WTC11 (cell line): Measurements from ENCODE around the gene SAXO2. TPM values are rescaled to one million over a fixed set of nuclear protein-coding genes. Genes with fewer than 3 reads are reported as not detected.
A peak's percentile ranks its signal among the peaks of the same experiment; 100 is the strongest.

Source experiments
- ATAC-seq: fragments of 200-7000 bp; cut with Tn5 transposase; 2 replicates; pipeline ENCODE4 v1.10.0; 2021; ENCODE audit warnings: mild to moderate bottlenecking, moderate library complexity
- Bru-seq: library from RNA; stranded (reverse); fragments of 400-500 nt; gene quantifications from one replicate; lab custom pipeline; 2021; lab: Mats Ljungman, UMichigan
- CTCF ChIA-PET: fragments of 300-600 bp; sonication (Branson Sonifier 250); formaldehyde crosslinking; loops from one replicate; lab custom pipeline; 2021; ENCODE audit warnings: antibody characterized with exemption; lab: Charles Lee
- POLR2A ChIA-PET: fragments of 350-600 bp; sonication (Branson Sonifier 250); formaldehyde crosslinking; loops from one replicate; lab custom pipeline; 2021; ENCODE audit warnings: antibody characterized with exemption; lab: Charles Lee
- DNase-seq: peaks from one replicate; pipeline ENCODE4 v3.0.0; 2021; ENCODE audit warnings: low spot score
- H3K27ac Mint-ChIP-seq: 2 replicates; pipeline ENCODE4 v1.8.0; 2021; ENCODE audit warnings: mixed read lengths
- H3K27me3 Mint-ChIP-seq: 2 replicates; pipeline ENCODE4 v1.8.0; 2021; ENCODE audit warnings: low read depth, mild to moderate bottlenecking, moderate library complexity, mixed read lengths
- H3K36me3 Mint-ChIP-seq: 2 replicates; pipeline ENCODE4 v1.8.0; 2021; ENCODE audit warnings: mixed read lengths
- H3K4me1 Mint-ChIP-seq: 2 replicates; pipeline ENCODE4 v1.8.0; 2022; ENCODE audit warnings: mixed read lengths
- H3K4me3 Mint-ChIP-seq: 2 replicates; pipeline ENCODE4 v1.8.0; 2021; ENCODE audit warnings: mild to moderate bottlenecking, moderate library complexity, mixed read lengths
- H3K9me3 Mint-ChIP-seq: 2 replicates; pipeline ENCODE4 v1.8.0; 2021; ENCODE audit warnings: mixed read lengths
- ETV6 ChIP-seq: sonication (generic); formaldehyde crosslinking; IDR thresholded peaks from 2 replicates; pipeline ENCODE4 v1.8.1; 2022; ENCODE audit warnings: mild to moderate bottlenecking, missing genetic modification reagents
- FOXK1 ChIP-seq: sonication (generic); formaldehyde crosslinking; IDR thresholded peaks from 2 replicates; pipeline ENCODE4 v1.8.0; 2022; ENCODE audit warnings: mild to moderate bottlenecking, moderate library complexity, missing genetic modification reagents
- FOXP1 ChIP-seq: sonication (generic); formaldehyde crosslinking; IDR thresholded peaks from 2 replicates; pipeline ENCODE4 v1.8.0; 2022; ENCODE audit warnings: missing genetic modification reagents, mild to moderate bottlenecking, moderate library complexity, borderline replicate concordance
- IRF2 ChIP-seq: sonication (generic); formaldehyde crosslinking; IDR thresholded peaks from 2 replicates; pipeline ENCODE4 v1.8.0; 2022; ENCODE audit warnings: low read depth, missing genetic modification reagents, borderline replicate concordance
- MYBL2 ChIP-seq: sonication (generic); formaldehyde crosslinking; IDR thresholded peaks from 2 replicates; pipeline ENCODE4 v1.8.1; 2023; ENCODE audit warnings: mild to moderate bottlenecking, moderate library complexity, missing genetic modification reagents
- NFE2L1 ChIP-seq: sonication (generic); formaldehyde crosslinking; IDR thresholded peaks from 2 replicates; pipeline ENCODE4 v1.8.1; 2023; ENCODE audit warnings: missing genetic modification reagents
- NR2C2 ChIP-seq: sonication (generic); formaldehyde crosslinking; IDR thresholded peaks from 2 replicates; pipeline ENCODE4 v1.8.0; 2022; ENCODE audit warnings: mild to moderate bottlenecking, missing genetic modification reagents
- SP1 ChIP-seq: sonication (generic); formaldehyde crosslinking; conservative IDR thresholded peaks from 2 replicates; pipeline ENCODE4 v1.8.1; 2022; ENCODE audit warnings: missing genetic modification reagents
- TEAD1 ChIP-seq: sonication (generic); formaldehyde crosslinking; IDR thresholded peaks from 2 replicates; pipeline ENCODE4 v1.8.0; 2022; ENCODE audit warnings: mild to moderate bottlenecking, missing genetic modification reagents
- long read RNA-seq, 3 experiments: library from RNA in 1 of 3; library from capped mRNA in 1 of 3; library from polyadenylated mRNA in 1 of 3; unstranded in 2 of 3; stranded (forward) in 1 of 3; transcript quantifications; one replicate each; pipeline ENCODE4 v2.0.0, GENCODE V29; 2021
- total RNA-seq: library from RNA; stranded (reverse); gene quantifications from 3 replicates; pipeline ENCODE4 v1.2.3, GENCODE V29; 2021
- TF ChIP-seq, protein P1 (sequence below): sonication (generic); formaldehyde crosslinking; IDR thresholded peaks from 2 replicates; pipeline ENCODE4 v1.8.0; 2022; ENCODE audit warnings: mild to moderate bottlenecking, missing genetic modification reagents
- TF ChIP-seq, protein P2 (sequence below): sonication (generic); formaldehyde crosslinking; IDR thresholded peaks from 2 replicates; pipeline ENCODE4 v1.8.1; 2023; ENCODE audit warnings: mild to moderate bottlenecking, missing genetic modification reagents
- TF ChIP-seq, protein P3 (sequence below): sonication (generic); formaldehyde crosslinking; IDR thresholded peaks from 2 replicates; pipeline ENCODE4 v1.8.0; 2022; ENCODE audit warnings: mild to moderate bottlenecking, missing genetic modification reagents
- TF ChIP-seq, protein P4 (sequence below): sonication (generic); formaldehyde crosslinking; IDR thresholded peaks from 2 replicates; pipeline ENCODE4 v1.8.1; 2023; ENCODE audit warnings: mild to moderate bottlenecking, moderate library complexity, missing genetic modification reagents
- TF ChIP-seq, protein P5 (sequence below): sonication (generic); formaldehyde crosslinking; IDR thresholded peaks from 2 replicates; pipeline ENCODE4 v1.8.1; 2022; ENCODE audit warnings: mild to moderate bottlenecking, moderate library complexity, missing genetic modification reagents
- TF ChIP-seq, protein P6 (sequence below): sonication (generic); formaldehyde crosslinking; IDR thresholded peaks from 2 replicates; pipeline ENCODE4 v1.8.0; 2023; ENCODE audit warnings: mild to moderate bottlenecking, missing genetic modification reagents
- TF ChIP-seq, protein P7 (sequence below): sonication (generic); formaldehyde crosslinking; IDR thresholded peaks from 2 replicates; pipeline ENCODE4 v1.8.1; 2023; ENCODE audit warnings: mild to moderate bottlenecking, missing genetic modification reagents, moderate library complexity
- TF ChIP-seq, protein P8 (sequence below): sonication (generic); formaldehyde crosslinking; IDR thresholded peaks from 2 replicates; pipeline ENCODE4 v1.8.0; 2022; ENCODE audit warnings: mild to moderate bottlenecking, missing genetic modification reagents
- TF ChIP-seq, protein P9 (sequence below): sonication (generic); formaldehyde crosslinking; IDR thresholded peaks from 2 replicates; pipeline ENCODE4 v1.8.0; 2023; ENCODE audit warnings: missing genetic modification reagents, mild to moderate bottlenecking, borderline replicate concordance

The SAXO2 gene, protein sequence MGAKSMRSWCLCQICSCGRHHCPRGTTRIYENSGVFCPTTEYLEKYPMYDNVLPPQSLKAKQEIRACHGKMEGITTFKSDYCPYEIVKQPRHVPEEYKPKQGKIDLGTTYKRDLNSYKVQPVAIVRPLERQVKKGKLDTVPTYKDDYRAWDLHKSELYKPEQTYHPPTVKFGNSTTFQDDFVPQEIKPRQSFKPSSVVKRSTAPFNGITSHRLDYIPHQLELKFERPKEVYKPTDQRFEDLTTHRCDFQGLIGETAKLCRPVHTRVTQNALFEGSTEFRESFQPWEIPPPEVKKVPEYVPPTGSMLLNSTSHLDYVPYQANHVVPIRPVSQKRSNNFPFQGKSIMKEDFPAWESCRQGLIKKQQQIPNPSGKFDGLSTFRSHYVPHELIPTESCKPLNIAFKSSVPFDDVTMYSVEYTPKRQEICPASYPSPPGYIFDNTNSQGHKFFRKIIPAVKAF
- total RNA-seq = 1.9 to 3.8 TPM (median 2.7 TPM) in 3 replicates
- percentile 53 among the genes with signal in this experiment for Bru-seq, nascent RNA
- long read RNA-seq, experiment 1, partial matches to known transcripts = 0 of 1 reads
- long read RNA-seq, experiment 1, other reads (novel, unspliced or antisense) = 1 of 1 reads
- long read RNA-seq, experiment 2 = 0 reads
- long read RNA-seq, experiment 3 = 0 reads

DNA sequence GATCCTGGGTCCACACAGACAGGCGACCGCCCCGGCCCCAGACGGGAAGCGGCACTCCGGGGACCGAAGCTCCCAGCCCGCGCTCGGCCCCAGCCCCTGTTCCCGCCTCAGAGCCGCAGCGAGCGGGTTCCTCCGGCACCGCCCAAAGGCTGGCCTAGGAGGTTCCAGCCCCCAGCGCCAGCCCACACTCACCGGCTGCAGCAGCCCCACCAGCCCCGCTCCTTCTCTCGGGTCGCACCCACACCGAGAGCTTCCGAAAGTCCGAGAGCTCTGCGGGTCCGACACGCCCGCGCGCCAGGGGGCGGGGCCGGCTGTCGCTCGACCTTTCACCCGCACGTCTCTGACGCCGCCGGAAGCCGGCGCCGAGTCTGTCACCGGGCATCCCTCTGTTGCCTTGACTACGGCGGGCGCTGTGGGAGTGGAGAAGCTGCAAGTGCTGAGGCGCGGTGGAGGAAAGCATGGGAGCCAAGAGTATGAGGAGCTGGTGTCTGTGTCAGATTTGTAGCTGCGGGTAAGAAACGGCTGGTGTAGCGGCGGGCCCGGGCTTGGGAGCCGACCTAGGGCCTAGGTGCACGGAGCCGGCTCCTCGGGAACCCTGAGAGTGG lies at the start of gene SAXO2, which contains the start of gene EFL1:
SAXO2 (plus strand) TSS at position 397 of the 605 bp plus-strand sequence; CDS start at position 459, 62 bp downstream.
EFL1 (minus strand) TSS at position 313 of the 605 bp plus-strand sequence. CDS start 956 bp downstream, outside the sequence.
- TF ChIP-seq, protein P1, sequence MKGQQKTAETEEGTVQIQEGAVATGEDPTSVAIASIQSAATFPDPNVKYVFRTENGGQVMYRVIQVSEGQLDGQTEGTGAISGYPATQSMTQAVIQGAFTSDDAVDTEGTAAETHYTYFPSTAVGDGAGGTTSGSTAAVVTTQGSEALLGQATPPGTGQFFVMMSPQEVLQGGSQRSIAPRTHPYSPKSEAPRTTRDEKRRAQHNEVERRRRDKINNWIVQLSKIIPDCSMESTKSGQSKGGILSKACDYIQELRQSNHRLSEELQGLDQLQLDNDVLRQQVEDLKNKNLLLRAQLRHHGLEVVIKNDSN (CRISPR knock-in tag) = peak; percentile 39; the same call in 1 of the 2 replicates
- TF ChIP-seq FOXP1 (CRISPR knock-in tag) (peak; percentile 25; the same call in 1 of the 2 replicates), TEAD1 (CRISPR knock-in tag) (peak; percentile 45; the same call in 1 of the 2 replicates), SP1 (peak; percentile 85), MYBL2 (CRISPR knock-in tag) (no peak), NFE2L1 (no peak), FOXK1 (peak; percentile 46; the same call in 1 of the 2 replicates), NR2C2 (CRISPR knock-in tag) (peak; percentile 90), ETV6 (0 out of 2 replicates have a peak, but pooled peaks have one; percentile 13), IRF2 (CRISPR knock-in tag) (no peak)
- TF ChIP-seq, protein P2, sequence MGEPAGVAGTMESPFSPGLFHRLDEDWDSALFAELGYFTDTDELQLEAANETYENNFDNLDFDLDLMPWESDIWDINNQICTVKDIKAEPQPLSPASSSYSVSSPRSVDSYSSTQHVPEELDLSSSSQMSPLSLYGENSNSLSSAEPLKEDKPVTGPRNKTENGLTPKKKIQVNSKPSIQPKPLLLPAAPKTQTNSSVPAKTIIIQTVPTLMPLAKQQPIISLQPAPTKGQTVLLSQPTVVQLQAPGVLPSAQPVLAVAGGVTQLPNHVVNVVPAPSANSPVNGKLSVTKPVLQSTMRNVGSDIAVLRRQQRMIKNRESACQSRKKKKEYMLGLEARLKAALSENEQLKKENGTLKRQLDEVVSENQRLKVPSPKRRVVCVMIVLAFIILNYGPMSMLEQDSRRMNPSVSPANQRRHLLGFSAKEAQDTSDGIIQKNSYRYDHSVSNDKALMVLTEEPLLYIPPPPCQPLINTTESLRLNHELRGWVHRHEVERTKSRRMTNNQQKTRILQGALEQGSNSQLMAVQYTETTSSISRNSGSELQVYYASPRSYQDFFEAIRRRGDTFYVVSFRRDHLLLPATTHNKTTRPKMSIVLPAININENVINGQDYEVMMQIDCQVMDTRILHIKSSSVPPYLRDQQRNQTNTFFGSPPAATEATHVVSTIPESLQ (CRISPR knock-in tag) = no peak
- TF ChIP-seq, protein P3, sequence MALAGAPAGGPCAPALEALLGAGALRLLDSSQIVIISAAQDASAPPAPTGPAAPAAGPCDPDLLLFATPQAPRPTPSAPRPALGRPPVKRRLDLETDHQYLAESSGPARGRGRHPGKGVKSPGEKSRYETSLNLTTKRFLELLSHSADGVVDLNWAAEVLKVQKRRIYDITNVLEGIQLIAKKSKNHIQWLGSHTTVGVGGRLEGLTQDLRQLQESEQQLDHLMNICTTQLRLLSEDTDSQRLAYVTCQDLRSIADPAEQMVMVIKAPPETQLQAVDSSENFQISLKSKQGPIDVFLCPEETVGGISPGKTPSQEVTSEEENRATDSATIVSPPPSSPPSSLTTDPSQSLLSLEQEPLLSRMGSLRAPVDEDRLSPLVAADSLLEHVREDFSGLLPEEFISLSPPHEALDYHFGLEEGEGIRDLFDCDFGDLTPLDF (CRISPR knock-in tag) = 0 out of 2 replicates have a peak, but pooled peaks have one; percentile 24
- TF ChIP-seq, protein P4, sequence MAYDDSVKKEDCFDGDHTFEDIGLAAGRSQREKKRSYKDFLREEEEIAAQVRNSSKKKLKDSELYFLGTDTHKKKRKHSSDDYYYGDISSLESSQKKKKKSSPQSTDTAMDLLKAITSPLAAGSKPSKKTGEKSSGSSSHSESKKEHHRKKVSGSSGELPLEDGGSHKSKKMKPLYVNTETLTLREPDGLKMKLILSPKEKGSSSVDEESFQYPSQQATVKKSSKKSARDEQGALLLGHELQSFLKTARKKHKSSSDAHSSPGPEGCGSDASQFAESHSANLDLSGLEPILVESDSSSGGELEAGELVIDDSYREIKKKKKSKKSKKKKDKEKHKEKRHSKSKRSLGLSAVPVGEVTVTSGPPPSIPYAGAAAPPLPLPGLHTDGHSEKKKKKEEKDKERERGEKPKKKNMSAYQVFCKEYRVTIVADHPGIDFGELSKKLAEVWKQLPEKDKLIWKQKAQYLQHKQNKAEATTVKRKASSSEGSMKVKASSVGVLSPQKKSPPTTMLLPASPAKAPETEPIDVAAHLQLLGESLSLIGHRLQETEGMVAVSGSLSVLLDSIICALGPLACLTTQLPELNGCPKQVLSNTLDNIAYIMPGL (CRISPR knock-in tag) = 0 out of 2 replicates have a peak, but pooled peaks have one; percentile 31
- TF ChIP-seq, protein P5, sequence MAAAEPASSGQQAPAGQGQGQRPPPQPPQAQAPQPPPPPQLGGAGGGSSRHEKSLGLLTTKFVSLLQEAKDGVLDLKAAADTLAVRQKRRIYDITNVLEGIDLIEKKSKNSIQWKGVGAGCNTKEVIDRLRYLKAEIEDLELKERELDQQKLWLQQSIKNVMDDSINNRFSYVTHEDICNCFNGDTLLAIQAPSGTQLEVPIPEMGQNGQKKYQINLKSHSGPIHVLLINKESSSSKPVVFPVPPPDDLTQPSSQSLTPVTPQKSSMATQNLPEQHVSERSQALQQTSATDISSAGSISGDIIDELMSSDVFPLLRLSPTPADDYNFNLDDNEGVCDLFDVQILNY (CRISPR knock-in tag) = peak; percentile 76; the same call in 1 of the 2 replicates
- TF ChIP-seq, protein P6, sequence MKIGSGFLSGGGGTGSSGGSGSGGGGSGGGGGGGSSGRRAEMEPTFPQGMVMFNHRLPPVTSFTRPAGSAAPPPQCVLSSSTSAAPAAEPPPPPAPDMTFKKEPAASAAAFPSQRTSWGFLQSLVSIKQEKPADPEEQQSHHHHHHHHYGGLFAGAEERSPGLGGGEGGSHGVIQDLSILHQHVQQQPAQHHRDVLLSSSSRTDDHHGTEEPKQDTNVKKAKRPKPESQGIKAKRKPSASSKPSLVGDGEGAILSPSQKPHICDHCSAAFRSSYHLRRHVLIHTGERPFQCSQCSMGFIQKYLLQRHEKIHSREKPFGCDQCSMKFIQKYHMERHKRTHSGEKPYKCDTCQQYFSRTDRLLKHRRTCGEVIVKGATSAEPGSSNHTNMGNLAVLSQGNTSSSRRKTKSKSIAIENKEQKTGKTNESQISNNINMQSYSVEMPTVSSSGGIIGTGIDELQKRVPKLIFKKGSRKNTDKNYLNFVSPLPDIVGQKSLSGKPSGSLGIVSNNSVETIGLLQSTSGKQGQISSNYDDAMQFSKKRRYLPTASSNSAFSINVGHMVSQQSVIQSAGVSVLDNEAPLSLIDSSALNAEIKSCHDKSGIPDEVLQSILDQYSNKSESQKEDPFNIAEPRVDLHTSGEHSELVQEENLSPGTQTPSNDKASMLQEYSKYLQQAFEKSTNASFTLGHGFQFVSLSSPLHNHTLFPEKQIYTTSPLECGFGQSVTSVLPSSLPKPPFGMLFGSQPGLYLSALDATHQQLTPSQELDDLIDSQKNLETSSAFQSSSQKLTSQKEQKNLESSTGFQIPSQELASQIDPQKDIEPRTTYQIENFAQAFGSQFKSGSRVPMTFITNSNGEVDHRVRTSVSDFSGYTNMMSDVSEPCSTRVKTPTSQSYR (CRISPR knock-in tag) = no peak
- TF ChIP-seq, protein P7, sequence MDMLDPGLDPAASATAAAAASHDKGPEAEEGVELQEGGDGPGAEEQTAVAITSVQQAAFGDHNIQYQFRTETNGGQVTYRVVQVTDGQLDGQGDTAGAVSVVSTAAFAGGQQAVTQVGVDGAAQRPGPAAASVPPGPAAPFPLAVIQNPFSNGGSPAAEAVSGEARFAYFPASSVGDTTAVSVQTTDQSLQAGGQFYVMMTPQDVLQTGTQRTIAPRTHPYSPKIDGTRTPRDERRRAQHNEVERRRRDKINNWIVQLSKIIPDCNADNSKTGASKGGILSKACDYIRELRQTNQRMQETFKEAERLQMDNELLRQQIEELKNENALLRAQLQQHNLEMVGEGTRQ (CRISPR knock-in tag) = peak; percentile 38
- TF ChIP-seq, protein P8, sequence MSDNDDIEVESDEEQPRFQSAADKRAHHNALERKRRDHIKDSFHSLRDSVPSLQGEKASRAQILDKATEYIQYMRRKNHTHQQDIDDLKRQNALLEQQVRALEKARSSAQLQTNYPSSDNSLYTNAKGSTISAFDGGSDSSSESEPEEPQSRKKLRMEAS (CRISPR knock-in tag) = peak; percentile 46
- TF ChIP-seq, protein P9, sequence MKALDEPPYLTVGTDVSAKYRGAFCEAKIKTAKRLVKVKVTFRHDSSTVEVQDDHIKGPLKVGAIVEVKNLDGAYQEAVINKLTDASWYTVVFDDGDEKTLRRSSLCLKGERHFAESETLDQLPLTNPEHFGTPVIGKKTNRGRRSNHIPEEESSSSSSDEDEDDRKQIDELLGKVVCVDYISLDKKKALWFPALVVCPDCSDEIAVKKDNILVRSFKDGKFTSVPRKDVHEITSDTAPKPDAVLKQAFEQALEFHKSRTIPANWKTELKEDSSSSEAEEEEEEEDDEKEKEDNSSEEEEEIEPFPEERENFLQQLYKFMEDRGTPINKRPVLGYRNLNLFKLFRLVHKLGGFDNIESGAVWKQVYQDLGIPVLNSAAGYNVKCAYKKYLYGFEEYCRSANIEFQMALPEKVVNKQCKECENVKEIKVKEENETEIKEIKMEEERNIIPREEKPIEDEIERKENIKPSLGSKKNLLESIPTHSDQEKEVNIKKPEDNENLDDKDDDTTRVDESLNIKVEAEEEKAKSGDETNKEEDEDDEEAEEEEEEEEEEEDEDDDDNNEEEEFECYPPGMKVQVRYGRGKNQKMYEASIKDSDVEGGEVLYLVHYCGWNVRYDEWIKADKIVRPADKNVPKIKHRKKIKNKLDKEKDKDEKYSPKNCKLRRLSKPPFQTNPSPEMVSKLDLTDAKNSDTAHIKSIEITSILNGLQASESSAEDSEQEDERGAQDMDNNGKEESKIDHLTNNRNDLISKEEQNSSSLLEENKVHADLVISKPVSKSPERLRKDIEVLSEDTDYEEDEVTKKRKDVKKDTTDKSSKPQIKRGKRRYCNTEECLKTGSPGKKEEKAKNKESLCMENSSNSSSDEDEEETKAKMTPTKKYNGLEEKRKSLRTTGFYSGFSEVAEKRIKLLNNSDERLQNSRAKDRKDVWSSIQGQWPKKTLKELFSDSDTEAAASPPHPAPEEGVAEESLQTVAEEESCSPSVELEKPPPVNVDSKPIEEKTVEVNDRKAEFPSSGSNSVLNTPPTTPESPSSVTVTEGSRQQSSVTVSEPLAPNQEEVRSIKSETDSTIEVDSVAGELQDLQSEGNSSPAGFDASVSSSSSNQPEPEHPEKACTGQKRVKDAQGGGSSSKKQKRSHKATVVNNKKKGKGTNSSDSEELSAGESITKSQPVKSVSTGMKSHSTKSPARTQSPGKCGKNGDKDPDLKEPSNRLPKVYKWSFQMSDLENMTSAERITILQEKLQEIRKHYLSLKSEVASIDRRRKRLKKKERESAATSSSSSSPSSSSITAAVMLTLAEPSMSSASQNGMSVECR (CRISPR knock-in tag) = peak; percentile 95; the same call in 1 of the 2 replicates
- ChIA-PET CTCF (interaction anchor here (0.8 to 1.6 kb wide), 5 partner anchors 18 to 199 kb away, joined by 3 to 10 read pairs (median 6); no protein-coding TSS in a partner anchor), POLR2A (interaction anchor here (0.5 kb wide), 1 partner anchor 322 kb away, joined by 3 read pairs; no protein-coding TSS in a partner anchor)
- DNase-seq (peak; percentile 92), ATAC-seq (peak; percentile 91)
- H3K36me3 Mint-ChIP-seq = peaks cover 4% of the 10 kb centered on the region; the same call in 1 of the 2 replicates
- H3K4me1 Mint-ChIP-seq = peaks cover 38% of the 10 kb centered on the region
- peak within 1 kb of the TSS; percentile 55; the same call in 1 of the 2 replicates for H3K27ac Mint-ChIP-seq
- H3K27me3 Mint-ChIP-seq = no peaks in the 10 kb centered on the region
- peak within 1 kb of the TSS; percentile 88 for H3K4me3 Mint-ChIP-seq
- no peaks in the 10 kb centered on the region for H3K9me3 Mint-ChIP-seq
